ENCODE measurements around the gene CAMSAP2.
A peak's percentile ranks its signal among the peaks of the same experiment; 100 is the strongest.
"Not testable (repeated sequence)": the region's sequence is repeated elsewhere in the genome, so short reads cannot be mapped to it uniquely, and the experiment has no call there.

The CAMSAP2 gene

GRCh38 chr1:200738949-200739651 lies 407 bp downstream of the CAMSAP2 start:
- peak; percentile 42 for DNase-seq

GRCh38 chr1:200739702-200740570 lies 1.2 kb downstream of the CAMSAP2 start:
- DNase-seq: no peak

GRCh38 chr1:200740571-200741208 lies 2.0 kb downstream of the CAMSAP2 start:
- DNase-seq: no peak

GRCh38 chr1:200741551-200742207 lies 3.0 kb downstream of the CAMSAP2 start:
- no peak for DNase-seq

GRCh38 chr1:200744143-200744542 lies 5.5 kb downstream of the CAMSAP2 start:
- DNase-seq: no peak

- no peak for DNase-seq
Observed at GRCh38 chr1:200749090-200749489, 10.4 kb downstream of the CAMSAP2 start.

- DNase-seq: not testable (repeated sequence)
Observed at GRCh38 chr1:200750749-200751148, 12.1 kb downstream of the CAMSAP2 start.

GRCh38 chr1:200751717-200752116 lies 13.0 kb downstream of the CAMSAP2 start:
- DNase-seq: no peak

- no peak for DNase-seq
Observed at GRCh38 chr1:200753650-200754198, 15.0 kb downstream of the CAMSAP2 start.

- no peak for DNase-seq
Observed at GRCh38 chr1:200755456-200755855, 16.8 kb downstream of the CAMSAP2 start.

- DNase-seq: no peak
Observed at GRCh38 chr1:200762089-200762488, 23.4 kb downstream of the CAMSAP2 start.

GRCh38 chr1:200767321-200767720 lies 28.6 kb downstream of the CAMSAP2 start:
- no peak for DNase-seq

- DNase-seq: peak; percentile 44
Observed at GRCh38 chr1:200771625-200772555, 33.2 kb downstream of the CAMSAP2 start.

- DNase-seq: no peak
Observed at GRCh38 chr1:200774311-200774710, 35.6 kb downstream of the CAMSAP2 start.

GRCh38 chr1:200774735-200775444 lies 36.2 kb downstream of the CAMSAP2 start:
- no peak for DNase-seq

- no peak for DNase-seq
Observed at GRCh38 chr1:200775850-200776249, 37.2 kb downstream of the CAMSAP2 start.

GRCh38 chr1:200776949-200777348 lies 38.3 kb downstream of the CAMSAP2 start:
- no peak for DNase-seq

- DNase-seq: no peak
Observed at GRCh38 chr1:200778766-200779165, 40.1 kb downstream of the CAMSAP2 start.

GRCh38 chr1:200779326-200779725 lies 40.6 kb downstream of the CAMSAP2 start:
- DNase-seq: no peak

GRCh38 chr1:200780545-200781369 lies 42.1 kb downstream of the CAMSAP2 start:
- no peak for DNase-seq

Data from kidney glomerular epithelial cell (primary cell).